ENCODE results near the gene CHI3L1.

The CHI3L1 gene

GRCh38 chr1:203215573-203215972, 29.1 kb upstream of the CHI3L1 start:
- H3K4me3 ChIP-seq (ENCODE audit: control insufficient read depth, low read depth, low read length): no peak overlapping the region
- no peak for TF ChIP-seq CTCF (conservative IDR thresholded peaks at IDR 0.05; ENCODE audit: control insufficient read depth, insufficient read depth, low read depth, low read length)
- DNase-seq (ENCODE audit: low read depth): no peak

- DNase-seq (ENCODE audit: low read depth): no peak
Measured at GRCh38 chr1:203214871-203215270, 28.4 kb upstream of the CHI3L1 start.

GRCh38 chr1:203213126-203213525, 26.6 kb upstream of the CHI3L1 start:
- no peak overlapping the region for H3K4me3 ChIP-seq (ENCODE audit: control insufficient read depth, low read depth, low read length)
- DNase-seq (ENCODE audit: low read depth): no peak
- no peak for TF ChIP-seq CTCF (conservative IDR thresholded peaks at IDR 0.05; ENCODE audit: control insufficient read depth, insufficient read depth, low read depth, low read length)

More at GRCh38 chr1:203214871-203215270, 28.4 kb upstream of the CHI3L1 start:
- H3K4me3 ChIP-seq (ENCODE audit: control insufficient read depth, low read depth, low read length): no peak overlapping the region
- no peak for TF ChIP-seq CTCF (conservative IDR thresholded peaks at IDR 0.05; ENCODE audit: control insufficient read depth, insufficient read depth, low read depth, low read length)

GRCh38 chr1:203211812-203212211, 25.3 kb upstream of the CHI3L1 start:
- no peak for TF ChIP-seq CTCF (conservative IDR thresholded peaks at IDR 0.05; ENCODE audit: control insufficient read depth, insufficient read depth, low read depth, low read length)
- H3K4me3 ChIP-seq (ENCODE audit: control insufficient read depth, low read depth, low read length): no peak overlapping the region
- DNase-seq (ENCODE audit: low read depth): no peak

- DNase-seq (ENCODE audit: low read depth): no peak
- TF ChIP-seq CTCF (conservative IDR thresholded peaks at IDR 0.05; ENCODE audit: control insufficient read depth, insufficient read depth, low read depth, low read length): no peak
- no peak overlapping the region for H3K4me3 ChIP-seq (ENCODE audit: control insufficient read depth, low read depth, low read length)
Measured at GRCh38 chr1:203210988-203211387, 24.5 kb upstream of the CHI3L1 start.

GRCh38 chr1:203210350-203210749, 23.8 kb upstream of the CHI3L1 start:
- no peak overlapping the region for H3K4me3 ChIP-seq (ENCODE audit: control insufficient read depth, low read depth, low read length)
- no peak for DNase-seq (ENCODE audit: low read depth)
- no peak for TF ChIP-seq CTCF (conservative IDR thresholded peaks at IDR 0.05; ENCODE audit: control insufficient read depth, insufficient read depth, low read depth, low read length)

- DNase-seq (ENCODE audit: low read depth): no peak
- no peak for TF ChIP-seq CTCF (conservative IDR thresholded peaks at IDR 0.05; ENCODE audit: control insufficient read depth, insufficient read depth, low read depth, low read length)
- no peak overlapping the region for H3K4me3 ChIP-seq (ENCODE audit: control insufficient read depth, low read depth, low read length)
Measured at GRCh38 chr1:203208181-203208580, 21.7 kb upstream of the CHI3L1 start.
